Spinal cord (tissue), 10 donors: ENCODE measurements around the gene MSH3. TPM values are rescaled to one million over a fixed set of nuclear protein-coding genes. Genes with fewer than 3 reads are reported as not detected.
A peak's percentile ranks its signal among the peaks of the same experiment; 100 is the strongest.

ENCODE experiments used
- DNase-seq, 6 donors: peaks; one replicate each; pipeline versions ENCODE4 v3.0.0 to v3.0.0-alpha.2; 2013 to 2015; ENCODE audit warnings: low spot score in 6 of 6, low read depth in 4 of 6
- H3K27ac ChIP-seq: one replicate; pipeline ENCODE4 v1.5.1; 2013; ENCODE audit warnings: low read depth, low read length, control low read depth
- H3K27me3 ChIP-seq: one replicate; pipeline ENCODE4 v1.6.1; 2013; ENCODE audit warnings: low read length; ENCODE audit not compliant: control insufficient read depth, insufficient read depth
- H3K36me3 ChIP-seq: one replicate; pipeline ENCODE4 v1.6.1; 2013; ENCODE audit warnings: low read length; ENCODE audit not compliant: control insufficient read depth, insufficient read depth
- H3K4me1 ChIP-seq: one replicate; pipeline ENCODE4 v1.6.1; 2013; ENCODE audit warnings: low read length; ENCODE audit not compliant: control insufficient read depth, insufficient read depth
- H3K4me3 ChIP-seq: one replicate; pipeline ENCODE4 v1.5.1; 2013; ENCODE audit warnings: low read depth, low read length, control low read depth
- H3K9me3 ChIP-seq: one replicate; pipeline ENCODE4 v1.6.1; 2013; ENCODE audit warnings: low read length; ENCODE audit not compliant: control insufficient read depth, insufficient read depth
- WGBS: methylation state at CpG from one replicate; pipeline ENCODE4 v1.1.5; 2013; ENCODE audit warnings: missing lambda C conversion rate; ENCODE audit not compliant: insufficient coverage; 5-methylcytosine and 5-hydroxymethylcytosine counted together
- long read RNA-seq, 4 donors: transcript quantifications; one replicate each; lab custom pipeline, GENCODE V29; 2026
- polyA plus RNA-seq, 2 donors: library from polyadenylated mRNA; unstranded; fragments of 120-200 nt; gene quantifications; one replicate each; pipeline ENCODE4 v1.2.1, GENCODE V29; 2013; ENCODE audit not compliant: insufficient read length in 2 of 2
- total RNA-seq, 2 donors: library from RNA; depleted of rRNA in 1 of 2; stranded (reverse); fragments of 120-200 nt in 1 of 2; fragments of >200 nt in 1 of 2; gene quantifications; one replicate each; pipeline versions ENCODE4 v1.2.3 to v1.2.4, GENCODE V29; 2013 to 2014
- donor health status: healthy.

MSH3 gene
- total RNA-seq (10 to 100 TPM; 19.7 to 29.0 TPM), polyA plus RNA-seq (10 to 100 TPM in 1 of 2 donors, 1 to 10 TPM in 1; 9.4 to 12.0 TPM)
- long read RNA-seq, donor 1: 0 reads
- long read RNA-seq, donor 2: 0 reads
- long read RNA-seq, donor 3: 0 reads
- long read RNA-seq, donor 4: 0 reads

GRCh38 chr5:80654391-80655230 lies at the start of gene MSH3, which contains the start of gene DHFR:
Gene MSH3 (plus strand): TSS chr5:80654652. CDS start chr5:80654728, 76 bp downstream.
Gene DHFR (minus strand): TSS chr5:80654983. CDS start chr5:80654489, 494 bp downstream.
- Histone ChIP-seq H3K4me1 (peaks cover 9% of the 10 kb centered on the region), H3K27me3 (no peaks in the 10 kb centered on the region), H3K4me3 (peak within 1 kb of the TSS; percentile 73), H3K36me3 (peaks cover 21% of the 10 kb centered on the region), H3K9me3 (no peaks in the 10 kb centered on the region), H3K27ac (peak within 1 kb of the TSS; percentile 94)
- under 1% methylated on average over 63 of the region's 74 CpGs for WGBS
- peak; percentile 66 to 97 (median 83) for DNase-seq

- no peaks in the 10 kb centered on the region for H3K27me3 ChIP-seq
Measured at GRCh38 chr5:80607343-80607742, 47.1 kb upstream of the MSH3 start.

GRCh38 chr5:80607832-80608231 lies 46.6 kb upstream of the MSH3 start:
- H3K27ac ChIP-seq: no peak overlapping the region
- peaks cover 4% of the 10 kb centered on the region for H3K9me3 ChIP-seq
- no peak overlapping the region for H3K4me3 ChIP-seq
- H3K36me3 ChIP-seq: no peaks in the 10 kb centered on the region
- no peaks in the 10 kb centered on the region for H3K4me1 ChIP-seq
- no peak for DNase-seq
- no peaks in the 10 kb centered on the region for H3K27me3 ChIP-seq

More at GRCh38 chr5:80607343-80607742, 47.1 kb upstream of the MSH3 start:
- Histone ChIP-seq H3K36me3 (no peaks in the 10 kb centered on the region), H3K4me1 (no peaks in the 10 kb centered on the region), H3K9me3 (peaks cover 4% of the 10 kb centered on the region), H3K4me3 (no peak overlapping the region), H3K27ac (no peak overlapping the region)
- no peak for DNase-seq

- H3K27me3 ChIP-seq: no peaks in the 10 kb centered on the region
- no peak for DNase-seq
- H3K27ac ChIP-seq: no peak overlapping the region
- H3K9me3 ChIP-seq: peaks cover 4% of the 10 kb centered on the region
- no CpG with 5 or more reads among the region's 1 CpG for WGBS
- H3K4me3 ChIP-seq: no peak overlapping the region
- no peaks in the 10 kb centered on the region for H3K36me3 ChIP-seq
- H3K4me1 ChIP-seq: no peaks in the 10 kb centered on the region
Measured at GRCh38 chr5:80608731-80609130, 45.7 kb upstream of the MSH3 start.

- no peak overlapping the region for H3K4me3 ChIP-seq
Measured at GRCh38 chr5:80609692-80610091, 44.8 kb upstream of the MSH3 start.

GRCh38 chr5:80615266-80615914 lies 39.1 kb upstream of the MSH3 start:
- Histone ChIP-seq H3K36me3 (no peaks in the 10 kb centered on the region), H3K27me3 (no peaks in the 10 kb centered on the region), H3K4me1 (peaks cover 7% of the 10 kb centered on the region), H3K9me3 (peaks cover 4% of the 10 kb centered on the region), H3K27ac (no peak overlapping the region), H3K4me3 (no peak overlapping the region)
- DNase-seq: peak in 1 of 6 donors; percentile 2
- 38% methylated on average over 16 of the region's 17 CpGs for WGBS

More at GRCh38 chr5:80609692-80610091, 44.8 kb upstream of the MSH3 start:
- Histone ChIP-seq H3K27ac (no peak overlapping the region), H3K9me3 (peaks cover 4% of the 10 kb centered on the region), H3K4me1 (no peaks in the 10 kb centered on the region), H3K36me3 (no peaks in the 10 kb centered on the region), H3K27me3 (no peaks in the 10 kb centered on the region)
- no CpG with 5 or more reads among the region's 1 CpG for WGBS
- DNase-seq: no peak

- Histone ChIP-seq H3K9me3 (no peaks in the 10 kb centered on the region), H3K36me3 (no peaks in the 10 kb centered on the region), H3K27me3 (no peaks in the 10 kb centered on the region), H3K4me3 (no peak overlapping the region), H3K27ac (no peak overlapping the region), H3K4me1 (peaks cover 7% of the 10 kb centered on the region)
- WGBS: 100% methylated on average over 3 of the region's 4 CpGs
- no peak for DNase-seq
Measured at GRCh38 chr5:80618438-80618837, 36.0 kb upstream of the MSH3 start.

GRCh38 chr5:80619086-80619485 lies 35.4 kb upstream of the MSH3 start:
- Histone ChIP-seq H3K4me3 (no peak overlapping the region), H3K27ac (no peak overlapping the region), H3K9me3 (no peaks in the 10 kb centered on the region), H3K4me1 (peaks cover 7% of the 10 kb centered on the region), H3K36me3 (no peaks in the 10 kb centered on the region), H3K27me3 (no peaks in the 10 kb centered on the region)
- no CpG with 5 or more reads among the region's 1 CpG for WGBS
- DNase-seq: no peak

- Histone ChIP-seq H3K4me1 (peaks cover 4% of the 10 kb centered on the region), H3K4me3 (no peak overlapping the region), H3K27me3 (no peaks in the 10 kb centered on the region), H3K36me3 (no peaks in the 10 kb centered on the region), H3K27ac (no peak overlapping the region), H3K9me3 (no peaks in the 10 kb centered on the region)
- no peak for DNase-seq
- 29% methylated on average over 1 of the region's 4 CpGs for WGBS
Measured at GRCh38 chr5:80620211-80620610, 34.2 kb upstream of the MSH3 start.
